Measurements from ENCODE around the gene LRIG1.

The LRIG1 gene

DNA sequence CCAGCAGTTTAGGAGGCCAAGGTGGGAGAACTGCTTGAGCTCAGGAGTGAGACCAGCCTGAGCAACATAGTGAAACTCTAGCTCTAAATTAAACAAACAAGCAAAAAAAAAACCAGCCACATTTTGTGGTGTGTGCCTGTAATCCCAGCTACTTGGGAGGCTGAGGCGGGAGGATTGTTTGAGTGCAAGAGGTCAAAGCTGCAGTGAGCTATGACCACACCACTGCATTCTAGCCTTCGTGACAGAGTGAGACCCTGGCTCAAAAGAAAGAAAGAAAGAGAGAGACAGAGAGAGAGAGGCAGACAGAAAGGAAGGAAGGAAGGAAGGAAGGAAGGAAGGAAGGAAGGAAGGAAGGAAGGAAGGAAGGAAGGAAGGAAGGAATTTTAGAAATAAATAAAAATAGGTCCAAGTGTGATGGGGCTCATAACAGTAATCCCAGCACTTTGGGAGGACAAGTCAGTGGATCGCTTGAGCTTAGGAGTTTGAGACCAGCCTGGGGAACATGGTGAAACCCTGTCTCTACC is 38.7 kb upstream of the LRIG1 start:
- H3K27me3 ChIP-seq (ENCODE audit: insufficient read depth, low read length, poor library complexity) = no peaks in the 10 kb centered on the region

DNA sequence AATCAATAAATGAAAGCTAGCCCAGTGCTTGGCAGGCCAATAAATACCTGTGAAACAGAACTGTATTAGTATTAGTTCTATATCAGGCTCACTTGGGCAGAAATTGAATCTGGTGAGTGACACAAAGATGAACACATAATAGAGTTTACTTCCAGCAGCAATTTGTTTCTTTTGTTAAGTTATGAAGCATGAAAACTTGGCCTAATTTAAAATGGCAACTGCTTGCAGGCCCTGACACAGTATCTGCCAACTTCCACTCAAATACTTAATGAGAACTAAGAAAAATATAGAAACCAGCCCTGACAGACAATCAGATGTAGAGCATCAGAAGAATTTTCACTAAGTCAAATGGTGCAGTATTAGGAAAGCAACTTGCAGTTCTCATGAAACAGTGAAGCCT is 37.6 kb upstream of the LRIG1 start:
- no peaks in the 10 kb centered on the region for H3K79me2 ChIP-seq (ENCODE audit: insufficient read depth, low read length)
- no peak overlapping the region for H3K4me3 ChIP-seq (ENCODE audit: low read depth in 1 of 2, low read length in 2 of 2)
- no peak for ATAC-seq (ENCODE audit: insufficient read depth, low read depth)
- H3K27ac ChIP-seq (ENCODE audit: low read length) = no peak overlapping the region
- no peak overlapping the region for H2AFZ ChIP-seq (ENCODE audit: low read depth, low read length)
- H3K9ac ChIP-seq (ENCODE audit: low read depth, low read length) = no peak overlapping the region
- TF ChIP-seq EZH2 (IDR thresholded peaks at IDR 0.05; ENCODE audit: borderline replicate concordance, low read depth, low read length, severe bottlenecking) = no peak
- no peak for TF ChIP-seq CTCF (IDR thresholded peaks at IDR 0.05; ENCODE audit: borderline replicate concordance, extremely low read depth, low read length, poor library complexity, severe bottlenecking)
- H3K36me3 ChIP-seq (ENCODE audit: insufficient read depth, low read length) = no peaks in the 10 kb centered on the region
- H3K4me2 ChIP-seq (ENCODE audit: insufficient read depth, low read length) = no peak overlapping the region
- no peaks in the 10 kb centered on the region for H3K4me1 ChIP-seq (ENCODE audit: insufficient read depth, low read length)
- DNase-seq = no peak
- no peaks in the 10 kb centered on the region for H3K27me3 ChIP-seq (ENCODE audit: insufficient read depth, low read length, poor library complexity)
- H3K9me3 ChIP-seq (ENCODE audit: insufficient read depth, low read length, severe bottlenecking) = no peaks in the 10 kb centered on the region
- no peaks in the 10 kb centered on the region for H4K20me1 ChIP-seq (ENCODE audit: insufficient read depth, low read length)

More for the DNA sequence above, 38.7 kb upstream of the LRIG1 start:
- H3K9ac ChIP-seq (ENCODE audit: low read depth, low read length) = no peak overlapping the region
- H3K4me3 ChIP-seq (ENCODE audit: low read depth in 1 of 2, low read length in 2 of 2) = no peak overlapping the region
- no peak overlapping the region for H3K27ac ChIP-seq (ENCODE audit: low read length)
- no peaks in the 10 kb centered on the region for H3K36me3 ChIP-seq (ENCODE audit: insufficient read depth, low read length)
- H3K9me3 ChIP-seq (ENCODE audit: insufficient read depth, low read length, severe bottlenecking) = no peaks in the 10 kb centered on the region
- no peaks in the 10 kb centered on the region for H4K20me1 ChIP-seq (ENCODE audit: insufficient read depth, low read length)
- H3K79me2 ChIP-seq (ENCODE audit: insufficient read depth, low read length) = no peaks in the 10 kb centered on the region
- no peak overlapping the region for H2AFZ ChIP-seq (ENCODE audit: low read depth, low read length)
- no peak overlapping the region for H3K4me2 ChIP-seq (ENCODE audit: insufficient read depth, low read length)
- DNase-seq = no peak
- no peaks in the 10 kb centered on the region for H3K4me1 ChIP-seq (ENCODE audit: insufficient read depth, low read length)
- ATAC-seq (ENCODE audit: insufficient read depth, low read depth) = no peak
- TF ChIP-seq EZH2 (IDR thresholded peaks at IDR 0.05; ENCODE audit: borderline replicate concordance, low read depth, low read length, severe bottlenecking) (no peak), CTCF (IDR thresholded peaks at IDR 0.05; ENCODE audit: borderline replicate concordance, extremely low read depth, low read length, poor library complexity, severe bottlenecking) (no peak)

DNA sequence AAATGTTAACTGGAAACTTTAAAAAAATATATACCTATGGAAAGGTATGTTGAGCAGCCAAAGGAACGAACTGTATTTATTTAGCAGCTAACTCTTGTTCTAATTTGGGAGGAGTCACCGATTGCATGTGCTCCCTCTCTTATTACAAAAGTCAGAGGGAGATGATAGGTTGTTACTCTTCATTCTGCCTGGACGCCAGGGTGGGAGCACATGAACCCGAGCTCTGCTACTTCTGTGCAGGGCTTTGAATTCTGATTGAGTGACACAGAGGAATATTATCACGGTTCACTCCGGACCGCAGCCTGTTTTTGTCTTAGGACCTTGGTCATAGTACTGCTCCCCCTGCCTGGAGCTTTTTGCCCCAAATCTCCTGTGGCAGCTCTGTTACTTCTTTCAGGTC is 36.9 kb upstream of the LRIG1 start:
- TF ChIP-seq EZH2 (IDR thresholded peaks at IDR 0.05; ENCODE audit: borderline replicate concordance, low read depth, low read length, severe bottlenecking) = no peak
- TF ChIP-seq CTCF (IDR thresholded peaks at IDR 0.05; ENCODE audit: borderline replicate concordance, extremely low read depth, low read length, poor library complexity, severe bottlenecking) = no peak
- Histone ChIP-seq H3K4me3 (ENCODE audit: low read depth in 1 of 2, low read length in 2 of 2) (no peak overlapping the region), H4K20me1 (ENCODE audit: insufficient read depth, low read length) (no peaks in the 10 kb centered on the region), H3K9ac (ENCODE audit: low read depth, low read length) (no peak overlapping the region), H3K79me2 (ENCODE audit: insufficient read depth, low read length) (no peaks in the 10 kb centered on the region), H3K4me1 (ENCODE audit: insufficient read depth, low read length) (no peaks in the 10 kb centered on the region), H3K27ac (ENCODE audit: low read length) (no peak overlapping the region), H3K9me3 (ENCODE audit: insufficient read depth, low read length, severe bottlenecking) (no peaks in the 10 kb centered on the region), H3K36me3 (ENCODE audit: insufficient read depth, low read length) (no peaks in the 10 kb centered on the region), H2AFZ (ENCODE audit: low read depth, low read length) (no peak overlapping the region), H3K4me2 (ENCODE audit: insufficient read depth, low read length) (no peak overlapping the region), H3K27me3 (ENCODE audit: insufficient read depth, low read length, poor library complexity) (no peaks in the 10 kb centered on the region)
- no peak for DNase-seq
- no peak for ATAC-seq (ENCODE audit: insufficient read depth, low read depth)

- no peaks in the 10 kb centered on the region for H3K27me3 ChIP-seq (ENCODE audit: insufficient read depth, low read length, poor library complexity)
- H3K4me2 ChIP-seq (ENCODE audit: insufficient read depth, low read length) = no peak overlapping the region
- H3K9me3 ChIP-seq (ENCODE audit: insufficient read depth, low read length, severe bottlenecking) = no peaks in the 10 kb centered on the region
- H3K4me1 ChIP-seq (ENCODE audit: insufficient read depth, low read length) = no peaks in the 10 kb centered on the region
- DNase-seq = no peak
- H2AFZ ChIP-seq (ENCODE audit: low read depth, low read length) = no peak overlapping the region
- no peaks in the 10 kb centered on the region for H3K79me2 ChIP-seq (ENCODE audit: insufficient read depth, low read length)
- H3K4me3 ChIP-seq (ENCODE audit: low read depth in 1 of 2, low read length in 2 of 2) = no peak overlapping the region
- H3K27ac ChIP-seq (ENCODE audit: low read length) = no peak overlapping the region
- no peaks in the 10 kb centered on the region for H4K20me1 ChIP-seq (ENCODE audit: insufficient read depth, low read length)
- ATAC-seq (ENCODE audit: insufficient read depth, low read depth) = no peak
- H3K9ac ChIP-seq (ENCODE audit: low read depth, low read length) = no peak overlapping the region
- TF ChIP-seq CTCF (IDR thresholded peaks at IDR 0.05; ENCODE audit: borderline replicate concordance, extremely low read depth, low read length, poor library complexity, severe bottlenecking) (no peak), EZH2 (IDR thresholded peaks at IDR 0.05; ENCODE audit: borderline replicate concordance, low read depth, low read length, severe bottlenecking) (no peak)
- no peaks in the 10 kb centered on the region for H3K36me3 ChIP-seq (ENCODE audit: insufficient read depth, low read length)
Observed at GRCh38 chr3:66536791-66537190, 36.0 kb upstream of the LRIG1 start.
